Neural progenitor cell (in vitro differentiated cells): Measurements from ENCODE around the gene PUDP. TPM values are rescaled to one million over a fixed set of nuclear protein-coding genes. Genes with fewer than 3 reads are reported as not detected.

ENCODE experiments used
- DNase-seq: peaks from one replicate; pipeline ENCODE4 v3.0.0-alpha.2; 2016; ENCODE audit warnings: low spot score
- H2AFZ ChIP-seq: fragments of 200-600 bp; sonication (generic); replicated peaks from 2 replicates; pipeline ENCODE4 v1.6.1; 2016; ENCODE audit warnings: antibody characterized with exemption
- H3F3A ChIP-seq: fragments of 200-600 bp; sonication (generic); 2 replicates; pipeline ENCODE4 v1.6.1; 2016; ENCODE audit warnings: antibody characterized with exemption, low read depth
- H3K27ac ChIP-seq: fragments of 200-600 bp; sonication (generic); 2 replicates; pipeline ENCODE4 v1.5.1; 2016; ENCODE audit warnings: mild to moderate bottlenecking
- H3K27me3 ChIP-seq: fragments of 200-600 bp; sonication (generic); 2 replicates; pipeline ENCODE4 v1.6.1; 2016; ENCODE audit warnings: mild to moderate bottlenecking, moderate library complexity
- H3K36me3 ChIP-seq: fragments of 200-600 bp; sonication (generic); 2 replicates; pipeline ENCODE4 v1.5.1; 2016
- H3K4me1 ChIP-seq: fragments of 200-600 bp; sonication (generic); 2 replicates; pipeline ENCODE4 v1.6.1; 2016; ENCODE audit warnings: mixed run types
- H3K4me2 ChIP-seq: fragments of 200-600 bp; sonication (generic); 2 replicates; pipeline ENCODE4 v1.6.1; 2016
- H3K4me3 ChIP-seq: fragments of 200-600 bp; sonication (generic); 2 replicates; pipeline ENCODE4 v1.5.1; 2016
- H3K79me2 ChIP-seq: fragments of 200-600 bp; sonication (generic); 2 replicates; pipeline ENCODE4 v1.6.1; 2016; ENCODE audit warnings: low read depth
- H3K9ac ChIP-seq: fragments of 200-600 bp; sonication (generic); 2 replicates; pipeline ENCODE4 v1.6.1; 2016
- H3K9me3 ChIP-seq: fragments of 200-600 bp; sonication (generic); 2 replicates; pipeline ENCODE4 v1.5.1; 2016; ENCODE audit warnings: low read depth
- H4K20me1 ChIP-seq: fragments of 200-600 bp; sonication (generic); 2 replicates; pipeline ENCODE4 v1.6.1; 2016; ENCODE audit warnings: low read depth
- H3K27ac Mint-ChIP-seq: 3 replicates; pipeline ENCODE4 v1.8.0; 2021; ENCODE audit warnings: mixed read lengths
- H3K27me3 Mint-ChIP-seq: 2 replicates; pipeline ENCODE4 v1.8.0; 2022; ENCODE audit warnings: low read depth, mild to moderate bottlenecking, inconsistent platforms, moderate library complexity, mixed read lengths; ENCODE audit not compliant: insufficient read depth
- H3K36me3 Mint-ChIP-seq: 3 replicates; pipeline ENCODE4 v1.8.0; 2021; ENCODE audit warnings: mixed read lengths
- H3K4me1 Mint-ChIP-seq: 3 replicates; pipeline ENCODE4 v1.8.0; 2021; ENCODE audit warnings: mixed read lengths
- H3K4me3 Mint-ChIP-seq: 3 replicates; pipeline ENCODE4 v1.8.0; 2021; ENCODE audit warnings: mild to moderate bottlenecking, moderate library complexity, mixed read lengths
- H3K9me3 Mint-ChIP-seq: 3 replicates; pipeline ENCODE4 v1.8.0; 2020; ENCODE audit warnings: mixed read lengths
- CTCF ChIP-seq: fragments of 200-600 bp; sonication (generic); IDR thresholded peaks from 2 replicates; pipeline ENCODE4 v1.5.1; 2017; ENCODE audit warnings: antibody characterized with exemption, mild to moderate bottlenecking
- EZH2 ChIP-seq: fragments of 200-600 bp; sonication (generic); IDR thresholded peaks from 2 replicates; pipeline ENCODE4 v1.6.1; 2017; ENCODE audit warnings: antibody characterized with exemption, mild to moderate bottlenecking, moderate library complexity
- EZH2phosphoT487 ChIP-seq: fragments of 200-600 bp; sonication (generic); IDR thresholded peaks from 2 replicates; pipeline ENCODE4 v1.6.1; 2017; ENCODE audit warnings: antibody characterized with exemption
- total RNA-seq: library from RNA; depleted of rRNA; stranded (reverse); fragments of >200 nt; gene quantifications from 2 replicates; pipeline ENCODE4 v1.2.3, GENCODE V29; 2015; ENCODE audit warnings: low replicate concordance

The PUDP gene
- total RNA-seq, 1 donor from 2014 or later = 29.1 TPM

- Mint-ChIP-seq H3K4me1 (peaks cover 7% of the 10 kb centered on the region), H3K36me3 (peaks cover 56% of the 10 kb centered on the region), H3K9me3 (peaks cover 23% of the 10 kb centered on the region), H3K27ac (no peak overlapping the region), H3K27me3 (peaks cover 6% of the 10 kb centered on the region), H3K4me3 (no peak overlapping the region)
- no peak for DNase-seq
- H3K4me3 ChIP-seq = no peak overlapping the region
- H3K9me3 ChIP-seq = no peaks in the 10 kb centered on the region
- H3K4me1 ChIP-seq = no peaks in the 10 kb centered on the region
- H3K9ac ChIP-seq = no peak overlapping the region
- H4K20me1 ChIP-seq = no peaks in the 10 kb centered on the region
- TF ChIP-seq CTCF = no peak
- no peak for TF ChIP-seq EZH2phosphoT487
- no peak for TF ChIP-seq EZH2
- H3K27me3 ChIP-seq = no peaks in the 10 kb centered on the region
- H3K79me2 ChIP-seq = no peaks in the 10 kb centered on the region
- no peak overlapping the region for H2AFZ ChIP-seq
- H3K4me2 ChIP-seq = no peak overlapping the region
- H3F3A ChIP-seq = no peaks in the 10 kb centered on the region
- H3K27ac ChIP-seq = no peak overlapping the region
- H3K36me3 ChIP-seq = no peaks in the 10 kb centered on the region
Measured at GRCh38 chrX:7061429-7061828, 86.5 kb downstream of the PUDP start.

GRCh38 chrX:7060444-7060843 lies 87.5 kb downstream of the PUDP start:
- Histone ChIP-seq H3K9ac (no peak overlapping the region), H2AFZ (no peak overlapping the region), H3K9me3 (no peaks in the 10 kb centered on the region), H3K4me3 (no peak overlapping the region), H3K27me3 (no peaks in the 10 kb centered on the region), H3K36me3 (no peaks in the 10 kb centered on the region), H3K4me2 (no peak overlapping the region), H3F3A (no peaks in the 10 kb centered on the region), H4K20me1 (no peaks in the 10 kb centered on the region), H3K79me2 (no peaks in the 10 kb centered on the region), H3K27ac (no peak overlapping the region), H3K4me1 (no peaks in the 10 kb centered on the region)
- no peak for DNase-seq
- Mint-ChIP-seq H3K36me3 (peaks cover 59% of the 10 kb centered on the region), H3K27me3 (peaks cover 6% of the 10 kb centered on the region), H3K9me3 (peaks cover 14% of the 10 kb centered on the region), H3K27ac (no peak overlapping the region), H3K4me3 (no peak overlapping the region), H3K4me1 (peaks cover 7% of the 10 kb centered on the region)
- TF ChIP-seq EZH2phosphoT487 = no peak
- no peak for TF ChIP-seq CTCF
- TF ChIP-seq EZH2 = no peak

GRCh38 chrX:7059859-7060258 lies 88.1 kb downstream of the PUDP start:
- no peaks in the 10 kb centered on the region for H3K27me3 ChIP-seq
- no peak for DNase-seq
- Mint-ChIP-seq H3K27ac (no peak overlapping the region), H3K36me3 (peaks cover 56% of the 10 kb centered on the region), H3K4me1 (peaks cover 7% of the 10 kb centered on the region), H3K27me3 (peaks cover 6% of the 10 kb centered on the region), H3K4me3 (no peak overlapping the region), H3K9me3 (peaks cover 10% of the 10 kb centered on the region)
- no peaks in the 10 kb centered on the region for H3K79me2 ChIP-seq
- no peak overlapping the region for H3K4me2 ChIP-seq
- no peaks in the 10 kb centered on the region for H3K36me3 ChIP-seq
- no peaks in the 10 kb centered on the region for H3K9me3 ChIP-seq
- H3K9ac ChIP-seq = no peak overlapping the region
- no peak overlapping the region for H3K27ac ChIP-seq
- H3F3A ChIP-seq = no peaks in the 10 kb centered on the region
- no peak overlapping the region for H2AFZ ChIP-seq
- H3K4me1 ChIP-seq = no peaks in the 10 kb centered on the region
- no peak overlapping the region for H3K4me3 ChIP-seq
- TF ChIP-seq CTCF (no peak), EZH2 (no peak), EZH2phosphoT487 (no peak)
- no peaks in the 10 kb centered on the region for H4K20me1 ChIP-seq
